Stimulated activated CD8-positive, alpha-beta memory T cell treated with anti-CD3 and anti-CD28 coated beads, Interleukin-15, amount 100 ng/mL, for 48 hours (primary cell): ENCODE data around the gene RNF220.
A peak's percentile ranks its signal among the peaks of the same experiment; 100 is the strongest.

Experiments
- DNase-seq, 2 donors: peaks; one replicate each; pipeline ENCODE4 v3.0.0-alpha.2; 2020; ENCODE audit warnings: low read depth in 2 of 2

The RNF220 gene

GRCh38 chr1:44609768-44610526, 204.9 kb downstream of the RNF220 start:
- no peak for DNase-seq

DNA sequence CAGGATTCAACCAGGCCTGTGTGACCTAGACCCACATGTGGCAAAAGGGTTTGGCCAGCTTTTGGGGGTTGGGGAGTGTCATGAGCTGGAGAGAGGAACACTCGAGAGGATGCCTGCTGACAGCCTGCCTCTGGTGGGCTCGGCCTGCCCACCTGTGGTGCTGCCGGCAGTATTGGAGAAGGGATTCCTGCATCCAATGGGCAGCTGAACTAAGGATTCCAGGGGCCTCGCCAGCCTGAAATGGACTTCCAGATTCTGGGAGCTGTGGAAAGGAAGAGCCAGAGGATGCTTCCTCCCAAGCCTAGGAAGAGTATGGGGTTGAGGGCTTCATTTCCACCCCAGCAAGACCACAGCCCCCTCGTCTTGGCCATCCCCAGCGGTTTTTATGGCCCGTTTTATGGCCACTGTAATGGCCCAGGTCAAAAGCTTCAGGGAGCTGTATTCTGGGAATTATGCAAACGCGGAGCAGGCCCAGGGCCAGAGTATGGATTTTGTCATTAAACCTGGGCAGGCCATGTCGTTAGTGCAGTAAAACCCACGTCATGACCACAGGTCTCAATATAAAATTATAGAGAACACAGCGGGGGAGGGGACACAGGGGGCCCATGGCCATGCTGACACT, 205.6 kb downstream of the RNF220 start:
- DNase-seq: no peak

- no peak for DNase-seq
Measured at GRCh38 chr1:44611419-44611818, 206.4 kb downstream of the RNF220 start.

GRCh38 chr1:44611866-44612265, 206.8 kb downstream of the RNF220 start:
- no peak for DNase-seq

DNA sequence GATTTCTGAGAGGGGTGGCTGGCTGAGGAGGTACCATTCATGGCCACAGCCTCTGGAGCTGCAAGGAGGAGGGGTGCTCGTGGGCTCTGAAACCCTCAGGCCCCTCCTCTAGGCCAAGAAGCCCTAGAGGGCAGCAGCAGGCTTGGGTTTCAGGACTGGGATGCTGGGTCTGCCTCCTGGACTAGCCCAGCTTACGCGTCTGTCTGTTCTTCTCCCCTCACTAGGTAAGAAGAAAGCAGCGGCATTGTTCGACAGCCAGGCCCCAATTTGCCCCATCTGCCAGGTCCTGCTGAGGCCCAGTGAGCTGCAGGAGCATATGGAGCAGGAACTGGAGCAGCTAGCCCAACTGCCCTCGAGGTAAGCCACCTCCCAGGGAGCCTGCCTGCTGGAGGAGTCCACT, 208.9 kb downstream of the RNF220 start:
- DNase-seq: no peak

DNA sequence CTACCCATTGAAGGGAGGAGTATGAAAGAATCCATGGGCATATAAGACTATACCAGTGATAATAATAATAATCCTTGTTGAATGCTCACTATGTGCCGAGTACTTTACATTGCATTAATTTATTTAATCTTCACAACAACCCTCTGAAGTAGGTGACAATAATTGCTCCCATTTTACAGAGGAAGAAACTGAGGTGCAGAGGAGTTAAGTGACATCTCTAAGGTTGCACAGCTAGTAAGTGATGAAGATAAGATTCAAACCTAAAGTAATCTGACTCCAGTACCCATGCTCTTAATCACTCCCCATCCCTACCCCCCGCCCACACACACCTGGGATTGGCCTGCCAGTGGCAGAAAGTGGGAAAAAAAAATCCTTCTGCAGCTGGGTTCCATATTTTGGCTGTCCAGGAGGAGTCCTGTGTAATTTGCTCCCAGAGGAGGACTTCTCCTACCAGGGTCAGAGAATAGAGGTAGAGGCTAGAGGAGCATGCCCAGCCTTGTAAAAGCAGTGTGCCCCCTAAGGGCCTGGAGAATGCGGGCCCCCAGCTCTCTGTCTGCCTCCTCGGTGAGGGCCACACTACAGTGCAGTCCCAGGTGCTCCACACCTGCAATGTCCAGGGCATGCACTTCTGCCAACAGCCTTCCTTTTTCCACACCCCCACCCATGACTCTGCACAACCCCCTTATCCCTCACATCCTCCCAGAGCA, 211.4 kb downstream of the RNF220 start:
- no peak for DNase-seq

DNA sequence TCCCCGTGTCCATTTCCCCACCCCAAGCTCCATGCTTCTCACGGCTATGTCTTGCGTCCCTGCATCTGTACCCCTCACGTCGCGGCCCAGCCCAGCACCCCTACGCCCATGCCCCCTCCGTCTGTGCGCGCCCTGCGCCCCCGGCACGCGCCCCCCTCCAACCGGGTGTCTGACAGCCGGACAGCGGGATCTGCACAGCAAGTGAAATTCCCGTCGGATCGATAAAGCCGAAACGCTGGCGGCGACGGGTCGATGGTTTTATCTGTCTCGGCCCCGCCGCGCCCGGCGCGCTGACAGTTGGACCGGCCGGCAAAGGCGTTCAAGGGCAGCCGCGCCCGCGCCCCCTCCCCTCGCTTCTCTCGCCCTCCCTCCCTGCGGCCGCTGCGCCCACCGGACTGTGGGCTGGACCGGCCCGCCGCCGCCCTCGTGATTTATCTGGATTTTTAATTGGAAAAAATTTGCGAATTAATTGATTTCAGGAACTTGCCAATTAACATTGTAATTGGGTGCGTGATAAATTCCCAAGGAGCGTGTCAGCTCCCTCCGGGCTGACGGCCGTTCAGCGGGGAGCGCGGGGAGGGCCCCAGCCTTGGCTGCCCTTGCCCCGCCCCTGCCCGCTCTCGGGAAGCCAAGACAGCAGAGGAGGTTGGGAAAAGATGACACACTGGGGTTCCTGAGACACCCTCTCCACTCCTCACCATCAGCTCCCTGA, 212.1 kb downstream of the RNF220 start:
- DNase-seq: no peak

DNA sequence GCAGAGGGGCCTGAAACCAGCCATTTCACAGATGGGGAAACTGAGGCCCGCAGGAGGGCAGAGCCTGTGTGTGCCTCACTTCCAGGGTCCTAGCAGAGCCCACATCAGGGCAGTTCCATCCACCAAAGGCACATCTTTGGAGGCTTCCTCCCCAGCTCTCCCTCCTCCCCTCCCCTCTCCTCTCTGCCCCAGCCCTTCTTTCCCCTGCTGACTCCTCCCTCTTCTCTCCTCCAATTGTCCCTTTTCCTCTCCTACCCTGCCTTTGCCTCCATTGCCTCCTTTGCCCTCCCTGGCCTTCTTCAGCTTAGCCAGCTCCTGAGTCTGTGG, 212.6 kb downstream of the RNF220 start:
- no peak for DNase-seq

DNA sequence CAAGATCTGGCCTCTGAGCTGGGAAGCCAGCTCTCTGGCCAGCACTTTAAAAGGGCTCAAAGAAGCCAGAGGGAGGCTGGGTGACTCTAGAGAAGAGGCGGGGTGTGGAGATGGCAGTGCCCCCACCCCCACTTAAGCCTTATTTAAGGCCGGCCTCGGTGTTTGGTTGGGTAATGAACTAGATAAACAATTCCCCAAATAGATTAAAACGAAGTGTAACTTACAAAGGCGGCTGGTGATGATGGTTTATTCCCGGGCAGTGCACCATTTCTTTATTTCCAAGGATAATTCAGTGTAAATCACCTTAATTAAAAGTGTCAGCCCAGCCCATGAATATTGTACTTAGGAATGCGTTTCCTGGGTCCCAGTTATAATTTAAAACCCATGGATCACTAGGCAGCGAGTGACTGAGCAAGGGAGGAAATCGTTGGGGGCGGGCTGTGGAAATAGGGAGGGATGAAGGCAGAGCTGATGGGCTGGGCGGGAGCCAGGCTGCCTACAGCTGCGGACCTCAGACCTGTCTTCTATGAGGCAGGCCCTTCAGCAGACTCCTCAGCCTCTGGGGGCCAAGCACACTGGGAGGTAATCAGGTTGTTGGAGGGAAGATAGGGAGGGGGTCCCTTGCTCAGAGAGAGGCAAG, 214.3 kb downstream of the RNF220 start:
- no peak for DNase-seq

- no peak for DNase-seq
Measured at GRCh38 chr1:44620072-44620471, 215.0 kb downstream of the RNF220 start.

DNA sequence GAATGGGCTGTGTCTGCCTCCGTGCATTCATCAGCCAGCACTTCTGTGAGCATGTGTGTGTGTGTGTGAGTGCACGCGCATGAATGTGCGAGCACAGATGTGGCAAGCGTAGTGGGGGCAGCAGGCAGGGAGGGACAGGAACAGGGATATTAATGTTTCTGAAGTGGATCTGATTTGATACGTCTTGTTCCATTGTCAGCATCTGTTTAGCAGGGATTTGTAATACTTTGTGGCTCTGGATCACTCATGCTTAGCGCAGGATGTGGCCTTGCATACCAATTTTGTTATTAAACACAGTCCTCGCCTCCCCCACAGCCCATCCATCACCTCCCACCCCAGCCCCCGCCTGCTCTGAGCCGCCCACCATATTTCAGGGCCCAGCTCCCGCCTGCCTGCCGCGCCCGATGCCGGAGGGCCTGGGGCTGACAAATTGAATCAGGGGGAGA, 216.8 kb downstream of the RNF220 start:
- DNase-seq: no peak

- no peak for DNase-seq
Measured at GRCh38 chr1:44624268-44624901, 219.3 kb downstream of the RNF220 start.

GRCh38 chr1:44625348-44625747, 220.3 kb downstream of the RNF220 start:
- no peak for DNase-seq

GRCh38 chr1:44628962-44629756, 224.1 kb downstream of the RNF220 start:
- DNase-seq: no peak

DNA sequence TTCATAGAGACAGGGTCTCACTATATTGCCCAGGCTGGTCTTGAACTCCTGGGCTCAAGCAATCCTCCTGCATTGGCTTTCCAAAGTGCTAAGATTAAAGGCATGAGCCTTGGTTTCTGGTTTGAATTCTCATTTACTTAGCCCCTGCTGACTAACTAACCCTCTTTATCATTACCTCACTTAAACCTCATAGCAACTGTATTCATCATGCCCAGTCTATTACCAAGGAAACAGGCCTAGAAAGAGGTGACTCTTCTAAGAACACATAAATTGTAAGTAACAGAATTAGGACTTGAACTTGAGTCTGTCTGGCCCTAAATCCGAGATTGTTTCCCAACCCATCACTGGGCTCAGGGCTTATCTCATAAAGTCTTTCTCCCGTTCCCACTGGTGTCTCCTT, 225.1 kb downstream of the RNF220 start:
- no peak for DNase-seq

- no peak for DNase-seq
Measured at GRCh38 chr1:44631333-44631646, 226.2 kb downstream of the RNF220 start.

DNA sequence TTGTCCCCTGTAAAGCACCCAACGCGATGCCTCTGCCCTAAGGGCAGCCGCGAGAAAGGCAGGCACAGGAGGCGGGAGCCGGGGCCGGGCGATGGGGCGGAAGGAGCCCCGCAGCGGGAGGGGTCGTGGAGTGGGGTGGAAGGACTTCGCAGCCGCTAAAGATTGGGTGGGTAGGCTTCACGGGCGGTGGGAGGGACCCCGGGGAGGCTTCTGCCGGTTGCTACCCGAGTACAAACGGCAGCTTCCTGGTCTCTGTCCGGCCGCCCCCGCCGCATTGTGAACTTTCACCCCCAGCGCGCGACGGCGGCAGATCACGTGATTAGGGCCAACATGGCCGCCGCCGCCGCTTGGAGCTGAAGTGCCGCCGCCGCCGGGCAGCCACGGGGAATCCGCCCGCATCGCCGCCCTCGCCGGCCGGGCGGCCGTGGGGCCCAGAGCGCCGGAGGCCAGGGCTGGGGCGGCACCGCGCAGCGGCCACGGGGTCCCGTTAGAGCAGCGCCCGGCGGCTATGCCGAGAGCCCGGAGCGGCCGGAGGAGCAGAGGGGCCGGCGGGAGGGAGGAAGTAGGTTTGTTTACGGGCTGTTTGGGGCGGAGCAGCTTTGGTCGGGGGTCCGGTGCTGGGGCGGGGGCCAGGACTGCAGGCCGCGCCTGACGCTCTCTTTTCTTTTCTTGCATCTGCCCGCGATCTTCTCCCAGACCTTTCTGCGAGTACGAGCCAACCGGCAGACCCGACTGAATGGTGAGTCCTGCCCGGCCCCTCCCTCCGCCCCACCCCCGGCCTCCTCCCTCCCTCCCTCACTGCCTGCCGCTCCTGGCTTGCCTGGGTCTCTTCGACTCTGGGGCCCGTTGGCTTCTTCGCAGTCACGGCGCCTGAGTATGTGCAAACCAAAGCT, 226.8 kb downstream of the RNF220 start:
- peak; percentile 85 to 86 for DNase-seq

DNA sequence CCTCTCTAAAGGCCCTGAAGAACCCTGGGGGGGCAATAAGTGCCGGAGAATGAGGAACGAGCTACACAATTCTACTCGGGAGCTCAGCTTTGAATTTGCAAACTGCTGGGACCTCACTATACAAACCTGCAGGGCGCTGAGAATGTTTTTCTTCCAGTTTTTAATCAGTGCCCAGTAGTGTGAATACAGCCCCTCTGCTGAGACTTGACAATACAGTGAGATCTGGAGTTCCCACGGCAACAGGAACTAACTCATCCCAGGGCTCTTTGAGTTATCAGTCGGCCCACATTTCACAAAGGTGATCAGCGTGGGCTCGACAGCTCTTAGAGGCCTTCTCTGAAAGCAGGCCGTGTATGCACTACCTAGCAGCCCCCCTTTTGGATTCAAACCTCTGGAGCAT, 227.5 kb downstream of the RNF220 start:
- no peak for DNase-seq

DNA sequence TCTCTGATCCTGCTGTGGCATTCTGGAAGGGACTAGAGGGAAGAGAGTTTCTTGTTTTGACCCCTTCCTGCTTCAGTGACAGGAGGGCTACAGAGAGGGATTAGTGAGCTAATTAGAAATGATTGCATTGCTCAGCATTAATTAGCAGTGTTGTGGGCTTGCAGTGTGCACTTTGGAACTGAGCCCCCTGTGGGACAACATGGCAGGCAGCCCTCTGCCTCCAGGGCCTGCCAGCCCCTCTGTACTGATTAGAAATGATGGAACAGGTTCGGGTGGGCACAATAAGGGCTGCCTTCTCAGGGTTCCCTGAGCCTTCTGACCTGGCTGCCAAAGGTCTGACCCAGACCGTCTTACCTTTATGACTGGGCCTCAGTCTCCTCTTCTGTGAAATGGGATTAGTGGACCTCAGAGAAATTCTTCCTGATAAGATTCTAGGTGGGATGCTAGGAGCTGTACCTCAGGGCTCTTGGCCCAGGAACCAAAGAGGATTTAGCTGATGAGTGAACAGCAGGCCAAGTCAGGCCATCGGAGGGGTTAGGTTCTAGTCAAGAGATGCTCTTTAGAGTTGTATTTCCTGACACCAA, 229.6 kb downstream of the RNF220 start:
- no peak for DNase-seq
